ENCODE measurements around the gene SIGLEC8.
"Not testable (repeated sequence)": the region's sequence is repeated elsewhere in the genome, so short reads cannot be mapped to it uniquely, and the experiment has no call there.

The SIGLEC8 gene

DNA sequence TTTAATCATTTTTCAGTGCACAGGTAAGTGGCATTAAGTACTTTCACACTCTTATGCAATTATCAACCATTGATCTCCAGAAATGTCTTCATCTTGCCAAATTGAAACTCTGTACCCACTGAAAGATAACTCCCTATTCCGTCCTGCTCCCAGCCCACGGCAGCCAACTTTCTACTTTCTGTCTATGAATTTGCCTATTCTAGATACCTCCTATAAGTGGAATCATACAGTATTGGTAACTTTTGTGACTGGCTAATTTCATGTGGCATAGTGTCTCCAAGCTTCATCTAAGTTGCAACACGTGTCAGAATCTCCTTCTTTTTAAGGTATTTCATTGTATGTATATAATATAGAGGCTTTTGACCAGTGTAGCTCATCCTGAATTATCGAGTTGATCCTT, 14.4 kb upstream of the SIGLEC8 start:
- no peak for DNase-seq

DNA sequence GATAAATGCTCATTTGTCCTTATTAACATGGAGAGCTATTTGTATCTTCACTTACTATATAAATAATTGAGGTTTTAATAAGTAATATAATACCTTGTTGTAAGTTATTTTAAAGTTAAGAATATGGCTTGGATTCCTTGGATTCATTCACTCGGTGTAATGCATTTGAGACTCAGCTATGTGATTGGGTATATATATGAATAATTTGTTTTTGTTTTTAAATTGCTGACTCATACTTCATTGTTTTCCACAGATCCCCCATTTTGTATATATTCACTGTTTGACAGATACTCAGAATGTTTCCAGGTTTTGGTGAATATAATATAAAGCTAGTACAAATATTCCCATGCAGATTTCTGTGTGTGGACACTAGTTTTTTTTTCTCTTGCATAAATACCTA, 13.3 kb upstream of the SIGLEC8 start:
- no peak for DNase-seq

DNA sequence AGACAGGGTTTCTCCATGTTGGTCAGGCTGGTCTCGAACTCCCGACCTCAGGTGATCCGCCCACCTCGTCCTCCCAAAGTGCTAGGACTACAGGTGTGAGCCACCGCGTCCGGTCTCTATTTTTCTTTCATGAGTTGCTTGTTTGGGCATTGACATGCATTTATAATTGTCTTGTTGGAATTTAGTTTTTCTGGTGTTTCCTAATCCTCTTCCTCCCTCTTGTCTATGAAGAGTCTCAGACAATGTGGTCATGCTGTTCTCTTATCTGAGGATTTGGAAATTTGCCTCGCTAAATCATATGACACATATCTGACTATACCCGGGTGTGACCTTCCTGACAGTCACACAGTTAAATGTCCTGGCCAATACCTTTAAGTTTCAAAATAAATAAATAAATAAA, 12.7 kb upstream of the SIGLEC8 start:
- peak; percentile 69 for DNase-seq

DNA sequence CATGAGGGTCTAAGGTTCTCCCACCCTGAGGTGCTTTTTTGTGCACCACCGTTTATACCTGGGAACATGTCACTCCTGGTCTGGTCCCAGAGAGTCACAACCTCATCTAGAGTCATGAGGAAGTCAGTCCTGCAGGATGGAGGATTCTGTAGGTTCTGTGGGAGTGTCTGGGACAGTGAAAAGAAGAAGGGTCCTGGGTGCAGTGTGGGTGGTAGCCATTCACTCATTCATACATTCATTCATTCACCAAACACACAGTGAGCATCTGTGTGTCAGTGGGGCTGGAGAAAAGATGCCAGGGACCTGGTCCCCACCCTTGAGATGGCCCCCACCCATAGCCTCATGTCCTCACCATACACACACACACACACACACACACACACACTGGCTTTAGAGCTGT, 11.4 kb upstream of the SIGLEC8 start:
- no peak for DNase-seq

DNA sequence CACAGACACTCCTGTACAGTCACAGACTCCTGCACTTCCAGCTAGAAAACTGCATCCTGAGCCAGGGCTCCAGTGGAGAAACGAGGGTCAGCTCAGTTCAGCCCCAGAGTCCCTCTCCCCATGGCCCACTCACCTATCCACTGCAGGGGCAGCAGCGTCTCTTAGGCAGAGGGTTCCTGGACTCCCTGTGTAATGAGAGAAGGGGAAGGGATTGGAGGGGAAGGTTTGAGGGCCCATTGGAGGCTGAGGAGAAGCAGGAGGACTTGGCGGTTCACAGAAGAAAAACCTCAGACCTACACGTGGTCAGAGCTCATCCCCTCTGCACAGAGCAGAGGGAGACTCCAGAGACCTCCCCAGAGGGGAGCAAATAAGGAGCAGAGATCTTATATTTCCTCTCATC, 10.9 kb upstream of the SIGLEC8 start:
- DNase-seq = no peak

DNA sequence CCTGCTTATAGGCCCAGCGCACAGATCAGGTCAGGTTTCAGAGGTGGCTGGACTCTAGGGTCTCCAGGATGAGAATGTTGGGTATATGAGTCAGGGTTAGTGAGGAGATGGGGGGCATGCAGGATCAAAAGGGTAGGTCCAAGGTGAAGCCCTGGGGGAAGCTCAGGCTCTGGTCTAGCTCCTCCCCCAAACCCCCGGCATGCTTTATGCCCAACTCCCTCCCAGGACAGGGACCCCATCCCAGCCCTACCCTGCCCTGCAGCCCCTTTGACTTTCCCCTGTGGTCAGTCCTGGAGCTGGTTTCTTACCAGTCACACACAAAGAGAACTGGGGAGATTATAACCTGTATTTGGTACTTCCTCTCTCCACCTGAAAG, 10.3 kb upstream of the SIGLEC8 start:
- DNase-seq = no peak

DNA sequence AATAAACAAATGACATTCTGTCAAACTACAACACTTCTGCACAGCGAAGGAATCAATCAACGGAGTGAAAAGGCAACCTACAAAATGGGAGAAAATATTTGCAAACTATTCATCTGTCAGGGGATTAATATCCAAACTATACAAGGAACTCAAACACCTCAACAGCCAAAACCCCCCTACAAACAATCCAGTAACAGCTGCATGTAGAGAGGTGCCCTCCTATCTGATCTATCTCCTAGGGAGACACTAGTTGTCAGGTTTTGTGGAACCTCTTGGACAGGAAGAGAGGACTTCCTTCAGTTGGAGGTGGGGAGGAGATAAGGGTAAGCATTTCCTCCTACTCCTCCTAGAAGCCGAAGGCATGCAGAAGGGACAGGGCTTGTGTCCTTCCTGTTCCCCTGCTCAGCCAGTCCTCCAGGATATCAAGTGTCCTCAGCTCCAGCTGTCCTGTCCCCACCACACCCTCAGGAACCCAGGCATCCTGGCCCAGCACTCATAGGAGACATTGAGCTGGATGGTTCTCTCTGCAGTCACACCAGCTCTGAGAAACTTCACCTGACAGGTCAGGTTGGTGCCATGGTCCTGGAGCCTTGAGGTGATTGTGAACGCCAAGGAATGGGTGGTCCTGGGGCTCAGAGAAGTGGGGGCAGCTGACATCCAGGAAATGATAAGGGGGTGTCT, 9.8 kb upstream of the SIGLEC8 start:
- DNase-seq = no peak

DNA sequence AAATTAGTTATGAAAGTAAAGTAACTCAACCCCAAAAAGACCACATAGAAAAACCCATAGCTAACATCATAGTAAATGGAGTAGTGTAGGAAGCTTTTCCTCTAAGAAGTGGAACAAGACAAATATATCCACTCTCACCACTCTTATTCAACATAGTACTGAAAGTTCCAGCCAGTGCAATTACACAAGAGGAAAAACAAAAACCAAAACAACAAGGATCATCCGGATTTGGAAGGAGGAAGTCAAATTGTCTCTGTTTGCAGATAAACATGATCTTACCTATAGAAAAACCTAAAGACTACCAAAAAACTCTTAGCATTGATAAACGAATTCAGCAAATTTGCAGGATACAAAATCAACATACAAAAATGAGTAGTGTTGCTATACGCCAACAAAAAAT, 8.5 kb upstream of the SIGLEC8 start:
- DNase-seq = peak; percentile 56

DNA sequence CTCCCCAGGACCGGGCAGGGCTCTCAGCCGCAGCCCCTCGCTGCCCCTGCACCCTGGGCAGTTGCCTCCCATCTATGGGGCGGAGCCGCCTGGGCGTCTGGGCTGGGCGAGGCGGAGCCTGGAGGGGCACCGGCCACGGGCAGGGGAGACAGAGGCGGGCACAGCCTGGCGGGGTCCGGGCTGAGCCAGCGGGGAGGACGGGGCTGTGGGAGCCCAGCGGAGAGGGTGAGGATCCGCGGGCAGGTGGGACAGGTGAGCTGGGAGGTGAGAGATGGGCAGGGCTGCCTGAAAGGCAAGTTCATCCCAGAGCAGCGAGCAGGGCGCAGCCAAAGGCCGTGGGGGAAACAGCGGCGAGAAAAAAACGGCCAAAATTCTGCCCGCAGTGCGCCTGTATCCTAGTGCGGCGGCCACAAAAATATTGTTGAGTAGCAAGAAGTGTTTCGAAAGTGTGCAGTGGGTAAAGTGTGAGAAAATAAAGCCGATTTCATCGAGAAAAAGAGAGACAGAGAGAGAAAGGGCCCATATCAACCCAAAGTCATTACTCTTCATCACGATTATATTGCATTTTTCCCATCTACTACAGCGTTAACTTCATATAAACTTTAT, 5.8 kb upstream of the SIGLEC8 start:
- not testable (repeated sequence) for DNase-seq

DNA sequence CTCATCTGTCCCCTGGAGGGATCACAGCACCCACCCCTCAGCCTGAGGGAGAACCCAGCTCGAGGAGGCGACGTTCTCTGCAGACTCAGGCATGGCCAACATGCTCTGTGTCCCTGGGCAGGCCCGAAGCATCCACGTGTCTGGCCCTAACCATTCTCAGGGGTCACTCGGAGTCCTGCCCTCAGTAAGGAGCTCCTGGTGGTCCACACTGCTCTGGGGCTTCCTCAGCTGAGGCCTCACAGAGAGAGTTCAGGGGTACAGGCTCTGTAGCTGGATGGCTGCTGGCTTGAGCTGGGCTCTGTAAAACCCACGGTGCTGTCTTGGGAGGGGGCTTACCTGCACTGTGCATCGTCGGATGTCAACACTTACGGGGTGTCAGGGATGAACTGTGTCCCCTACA, 4.4 kb upstream of the SIGLEC8 start:
- no peak for DNase-seq

DNA sequence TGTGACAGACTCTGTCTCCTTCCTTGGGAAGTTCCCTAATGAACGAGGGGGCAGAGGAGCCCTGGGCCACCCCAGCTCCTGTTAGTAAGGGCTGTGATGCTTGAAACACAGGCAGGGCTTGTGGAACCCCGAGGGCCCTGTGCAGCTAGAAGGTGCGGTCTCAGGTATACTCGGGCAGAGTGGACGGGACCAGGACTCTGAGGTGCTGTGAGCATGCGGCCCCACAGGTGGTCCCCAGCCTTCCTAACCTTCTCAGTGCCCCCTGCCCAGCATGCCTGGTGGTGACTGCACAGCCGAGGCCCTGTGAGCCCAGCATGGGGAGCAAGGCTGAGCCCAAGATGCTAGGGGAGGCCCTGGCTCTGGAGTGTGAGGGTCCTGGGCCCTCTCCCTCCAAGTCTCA, 4.0 kb upstream of the SIGLEC8 start:
- DNase-seq = no peak

DNA sequence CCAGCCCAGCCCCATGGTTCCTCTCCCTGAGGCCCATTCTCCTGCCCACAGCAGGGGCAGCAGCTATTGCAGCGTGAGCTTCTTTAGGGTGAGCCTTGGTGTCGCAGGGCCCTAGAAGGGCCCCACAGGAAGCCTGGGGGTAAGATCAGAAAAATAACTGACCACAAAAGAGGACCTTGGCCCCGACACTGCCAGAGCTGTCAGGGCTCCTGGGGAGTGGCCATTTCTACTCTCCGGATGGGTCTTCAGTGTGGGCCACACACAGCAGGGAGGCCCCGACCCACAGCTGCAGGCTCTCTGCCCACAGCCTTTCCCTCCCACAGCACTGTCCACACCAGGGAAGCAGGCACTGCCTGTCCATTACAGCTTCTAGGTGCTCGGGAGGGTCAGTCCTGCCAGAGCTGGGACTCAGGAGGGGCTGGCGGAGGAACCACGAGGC, 3.5 kb upstream of the SIGLEC8 start:
- peak; percentile 23 for DNase-seq

DNA sequence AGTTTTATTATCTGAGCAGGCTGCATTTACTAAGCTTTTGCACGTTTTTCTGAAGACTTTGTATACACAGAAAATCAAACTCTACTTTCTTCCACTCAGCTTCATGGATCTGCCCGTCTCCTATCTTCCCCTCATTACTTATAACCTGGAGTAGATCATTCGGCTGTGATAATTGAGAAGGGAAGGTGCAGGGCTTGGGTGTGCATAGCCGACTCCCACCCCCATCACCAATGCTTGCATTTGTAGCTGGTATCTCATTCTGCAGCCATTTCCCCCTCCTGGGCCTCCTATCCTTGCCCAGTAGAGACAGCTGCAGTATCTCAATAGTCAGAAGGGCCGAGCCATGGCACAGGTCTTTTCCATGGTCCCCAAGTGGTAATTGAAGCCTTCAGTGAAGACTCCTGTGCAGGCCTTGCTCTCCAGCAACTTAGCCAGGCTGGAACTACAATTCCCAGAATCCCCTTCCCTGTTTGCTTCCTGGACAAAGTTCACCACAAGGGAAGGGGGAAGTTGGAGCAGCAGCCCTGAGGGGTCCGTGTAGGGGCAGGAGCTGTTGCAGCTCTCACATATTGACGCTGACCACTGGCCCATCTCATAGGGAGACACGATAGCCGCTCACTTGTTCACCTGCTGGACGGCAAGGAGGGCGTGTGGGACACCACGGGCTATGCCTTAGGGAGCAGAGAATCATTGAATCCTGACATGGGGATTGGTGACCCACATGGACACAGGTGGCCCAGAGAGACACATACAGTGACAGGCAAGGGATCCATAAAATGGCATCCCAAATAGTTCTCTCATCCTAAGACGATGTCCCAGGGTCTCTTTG, 2.1 kb upstream of the SIGLEC8 start:
- peak; percentile 32 for DNase-seq

DNA sequence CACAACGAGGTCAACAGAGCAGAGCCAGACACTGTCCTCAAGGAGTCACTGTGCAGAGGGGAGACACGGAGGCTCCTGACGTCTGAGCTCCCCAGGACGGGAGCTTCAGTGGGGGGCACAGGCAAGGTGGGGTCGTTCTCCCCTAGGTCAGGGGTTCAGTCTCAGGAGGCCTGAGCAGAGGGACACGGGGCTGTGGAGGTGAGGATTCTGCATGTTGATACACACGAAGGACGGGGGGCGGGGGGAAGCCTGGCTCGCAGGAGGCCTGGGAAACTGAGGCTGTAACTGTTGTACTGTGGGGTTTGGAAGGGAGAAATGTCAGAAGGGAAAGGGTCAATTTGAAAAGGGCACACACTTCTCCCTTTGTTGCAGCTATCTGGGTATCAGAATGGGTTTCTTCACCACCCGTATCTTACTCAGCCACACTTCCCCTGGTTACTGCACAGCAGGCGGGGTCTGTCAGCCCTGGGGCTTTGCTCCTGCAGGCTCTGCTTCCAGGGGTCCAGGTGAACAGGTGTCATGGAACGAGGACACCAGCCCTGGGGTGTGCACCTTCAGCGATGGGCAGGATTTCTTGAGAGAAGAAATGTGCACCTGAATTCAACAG, 748 bp upstream of the SIGLEC8 start:
- DNase-seq = no peak

DNA sequence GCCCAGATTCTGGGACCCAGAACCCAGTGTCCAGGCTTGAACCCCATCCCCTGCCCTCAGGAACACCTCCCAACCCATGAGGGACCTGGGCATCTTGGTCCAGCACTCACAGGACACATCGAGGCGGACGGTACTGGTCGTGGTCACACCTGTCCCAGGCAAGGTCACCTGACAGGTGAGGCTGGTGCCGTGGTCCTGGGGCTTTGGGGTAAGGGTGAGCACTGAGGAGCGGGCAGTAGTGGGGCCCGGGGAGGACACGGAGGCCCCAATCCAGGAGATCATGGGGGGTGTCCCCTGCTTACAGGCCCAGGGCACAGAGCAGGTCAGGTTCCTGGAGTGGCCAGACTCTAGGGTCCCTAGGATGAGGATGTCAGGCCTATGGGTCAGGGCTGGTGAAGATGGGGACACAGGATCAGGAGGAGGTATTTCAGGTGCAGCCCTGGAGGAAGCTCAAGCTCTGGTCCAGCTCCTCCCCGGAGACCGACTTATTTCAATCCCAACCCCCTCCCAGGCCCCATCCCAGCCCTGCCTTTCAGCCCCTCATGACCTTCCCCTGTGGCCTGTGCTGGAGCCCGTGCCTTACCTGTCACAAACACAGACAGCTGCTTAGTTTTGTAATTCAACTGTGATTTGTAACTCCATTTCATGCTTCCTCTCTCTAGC, 772 bp downstream of the SIGLEC8 start:
- no peak for DNase-seq

DNA sequence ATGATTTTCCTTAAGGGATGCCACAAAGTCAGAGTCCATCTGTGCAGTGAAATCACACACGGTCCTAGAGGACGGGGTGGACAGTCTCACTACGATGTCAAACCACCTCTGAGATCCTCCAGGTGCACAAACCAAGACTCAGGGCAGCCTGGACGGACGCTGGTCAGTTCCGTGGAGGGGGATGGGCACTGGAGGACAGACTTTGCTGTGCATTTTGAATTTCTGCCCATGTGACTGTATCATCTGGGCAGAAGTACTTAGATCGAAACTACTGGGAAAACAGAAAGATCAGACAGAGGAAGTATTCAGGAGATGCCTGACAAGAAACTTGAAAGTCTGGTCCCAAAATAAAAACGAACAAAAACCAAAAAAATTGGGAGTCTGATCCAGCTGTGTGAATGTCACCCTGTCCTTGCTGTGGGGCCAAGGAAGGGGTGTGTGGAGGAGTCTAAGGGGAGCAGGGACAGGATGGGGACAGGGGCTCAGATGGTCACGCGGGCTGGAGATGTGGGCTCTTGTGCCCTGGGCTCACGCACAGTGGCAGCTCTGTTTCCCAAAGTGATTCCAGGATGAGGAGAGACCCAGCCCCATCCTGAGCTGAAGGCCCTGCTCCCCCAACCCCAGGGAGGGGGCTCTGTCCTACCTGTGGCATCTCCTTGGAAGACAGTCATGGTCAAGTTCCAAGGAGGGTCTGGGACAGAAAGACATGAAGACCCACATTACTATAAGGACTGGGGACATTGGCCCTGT, 1.5 kb downstream of the SIGLEC8 start:
- peak; percentile 17 for DNase-seq

DNA sequence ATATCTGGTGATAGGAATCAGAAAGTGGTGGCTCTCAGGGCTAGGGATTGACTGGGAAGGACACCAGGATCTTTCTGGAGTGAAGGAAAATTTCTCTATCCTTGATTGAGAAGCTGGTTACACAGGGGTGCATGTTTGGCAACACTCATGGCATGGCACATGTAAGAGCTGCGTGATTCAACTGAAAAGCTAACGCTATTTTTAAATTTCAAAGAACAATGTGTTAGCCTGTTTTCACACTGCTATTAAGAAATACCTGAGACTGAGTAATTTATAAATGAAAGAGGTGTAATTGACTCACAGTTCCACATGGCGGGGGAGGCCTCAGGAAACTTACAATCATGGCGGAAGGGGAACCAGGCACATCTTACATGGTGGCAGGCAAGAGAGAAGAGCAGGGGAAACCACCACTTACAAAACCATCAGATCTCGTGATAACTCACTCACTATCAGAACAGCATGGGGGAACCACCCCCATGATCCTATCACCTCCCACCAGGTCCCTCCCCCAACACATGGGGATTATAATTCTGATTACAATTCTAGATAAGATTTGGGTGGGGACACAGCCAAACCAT, 7.4 kb downstream of the SIGLEC8 start:
- DNase-seq = no peak

DNA sequence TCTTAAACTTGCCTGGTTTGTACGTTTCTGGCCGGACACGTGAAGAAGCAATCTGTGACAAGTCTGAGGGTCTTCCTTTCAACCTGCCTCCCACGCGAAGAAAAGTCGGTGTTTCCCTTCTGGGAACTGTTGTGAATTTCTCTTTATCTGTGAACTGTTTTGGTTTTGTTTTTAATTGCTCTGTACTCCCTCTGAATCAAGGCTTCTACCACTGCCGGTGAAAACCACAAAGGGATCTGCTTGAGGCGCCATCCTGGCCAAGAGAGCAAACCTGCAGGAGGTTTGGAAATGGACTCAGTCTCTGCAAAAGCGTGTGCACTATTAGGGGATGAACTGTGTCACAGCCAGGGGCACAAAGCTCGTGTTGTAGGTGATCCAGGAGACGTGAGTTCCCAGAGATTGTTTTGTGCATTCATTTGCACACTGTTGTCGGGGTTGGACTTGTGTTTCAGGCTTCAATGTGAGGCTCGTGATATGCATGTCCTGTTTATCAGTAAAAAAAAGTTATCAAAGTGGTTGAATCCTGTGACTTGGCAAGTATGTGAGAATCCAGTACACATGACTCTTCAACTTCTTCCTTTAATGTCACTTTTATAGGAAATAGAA, 9.7 kb downstream of the SIGLEC8 start:
- peak; percentile 25 for DNase-seq

DNA sequence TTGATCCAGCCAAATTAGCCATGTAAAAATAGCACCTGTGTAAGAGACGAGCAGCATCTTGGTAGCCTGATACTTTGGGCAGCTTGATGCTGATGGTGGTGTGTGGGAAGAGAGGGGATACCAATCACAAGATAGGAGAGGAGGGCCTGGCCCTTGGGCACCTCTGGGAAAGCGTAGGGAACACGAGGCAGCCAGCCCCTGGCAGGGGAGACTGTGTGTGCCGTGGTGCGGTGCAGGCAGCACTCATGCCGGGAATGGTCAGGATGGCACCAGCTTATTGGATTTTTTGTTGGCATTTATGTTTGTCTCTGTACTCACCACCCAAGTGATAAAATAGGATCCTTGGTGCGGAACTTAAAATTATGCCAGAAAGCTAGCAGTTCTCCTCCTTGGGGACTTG, 10.2 kb downstream of the SIGLEC8 start:
- DNase-seq = no peak

DNA sequence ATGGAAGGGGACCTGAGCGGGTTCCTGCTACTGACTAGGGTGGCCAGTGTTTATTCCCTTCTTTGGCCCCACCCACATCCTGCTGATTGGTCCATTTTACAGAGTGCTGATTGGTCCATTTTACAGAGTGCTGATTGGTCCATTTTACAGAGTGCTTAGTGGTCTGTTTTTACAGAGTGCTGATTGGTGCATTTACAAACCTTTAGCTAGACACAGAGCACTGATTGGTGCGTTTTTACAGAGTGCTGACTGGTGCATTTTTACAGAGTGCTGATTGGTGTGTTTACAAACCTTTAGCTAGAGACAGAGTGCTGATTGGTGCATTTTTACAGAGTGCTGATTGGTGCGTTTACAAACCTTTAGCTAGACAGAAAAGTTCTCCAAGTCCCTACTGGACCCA, 10.7 kb downstream of the SIGLEC8 start:
- not testable (repeated sequence) for DNase-seq
